Suprapubic skin (tissue), 4 donors: ENCODE results near the gene LMOD3. TPM values are rescaled to one million over a fixed set of nuclear protein-coding genes. Genes with fewer than 3 reads are reported as not detected.

Source experiments
- DNase-seq, 2 donors: peaks; one replicate each; pipeline ENCODE4 v3.0.0-alpha.2; 2019; ENCODE audit warnings: low spot score in 2 of 2
- H3K27ac ChIP-seq: fragments of 200-600 bp; sonication (generic); one replicate; pipeline ENCODE4 v1.5.1; 2019
- H3K27me3 ChIP-seq: fragments of 200-600 bp; sonication (generic); one replicate; pipeline ENCODE4 v1.5.1; 2019
- H3K36me3 ChIP-seq: fragments of 200-600 bp; sonication (generic); one replicate; pipeline ENCODE4 v1.5.1; 2019
- H3K4me1 ChIP-seq: fragments of 200-600 bp; sonication (generic); one replicate; pipeline ENCODE4 v1.5.1; 2019
- H3K4me3 ChIP-seq: fragments of 200-600 bp; sonication (generic); one replicate; pipeline ENCODE4 v1.5.1; 2019; ENCODE audit warnings: mild to moderate bottlenecking
- H3K9me3 ChIP-seq: fragments of 200-600 bp; sonication (generic); one replicate; pipeline ENCODE4 v1.5.1; 2019
- CTCF ChIP-seq, 2 donors: fragments of 200-600 bp in 1 of 2; fragments of 450-650 bp in 1 of 2; sonication (generic) in 1 of 2; IDR thresholded peaks; one replicate each; pipeline ENCODE4 v1.5.1; 2016 to 2019; ENCODE audit warnings: antibody characterized with exemption in 2 of 2, mild to moderate bottlenecking in 1 of 2, moderate library complexity in 1 of 2
- EP300 ChIP-seq: sonication (generic); formaldehyde crosslinking; IDR thresholded peaks from one replicate; pipeline ENCODE4 v1.6.1; 2017; ENCODE audit warnings: antibody characterized with exemption
- POLR2A ChIP-seq, 2 donors: fragments of 450-650 bp; IDR thresholded peaks; one replicate each; pipeline ENCODE4 v1.6.1; 2017; ENCODE audit warnings: antibody characterized with exemption in 2 of 2, mild to moderate bottlenecking in 2 of 2, moderate library complexity in 2 of 2
- POLR2AphosphoS5 ChIP-seq, 3 donors: sonication (generic); formaldehyde crosslinking; IDR thresholded peaks; one replicate each; pipeline ENCODE4 v1.6.1; 2017; ENCODE audit warnings: antibody characterized with exemption in 3 of 3
- WGBS: methylation state at CpG from one replicate; pipeline ENCODE4 v1.1.5; 2018; 5-methylcytosine and 5-hydroxymethylcytosine counted together
- total RNA-seq, 4 donors: library from RNA; depleted of rRNA; stranded (reverse); fragments of >200 nt; gene quantifications; one replicate each; pipeline ENCODE4 v1.1.0, GENCODE V29; 2016

LMOD3 gene
- total RNA-seq, 4 donors from 2014 or later: 0.40 TPM; not detected in 3

DNA sequence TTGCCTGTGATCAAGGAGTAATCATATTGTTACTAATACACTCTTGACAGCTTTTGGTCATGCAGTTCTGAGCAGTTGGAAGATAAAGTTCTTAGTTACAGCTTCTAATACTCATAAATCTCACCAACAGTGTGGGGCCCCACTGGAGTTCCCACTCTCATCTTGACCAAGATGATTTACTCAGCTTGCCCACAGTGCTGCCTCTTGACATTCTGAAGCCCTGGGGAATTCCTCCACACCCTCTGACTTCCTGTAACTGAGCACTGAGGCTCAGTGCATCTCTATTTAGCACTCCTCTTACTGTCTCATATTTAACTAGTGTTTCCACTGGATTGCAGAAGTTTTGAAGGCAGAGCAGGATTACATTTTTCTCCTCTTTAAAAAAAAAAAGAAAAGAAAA, 39.6 kb downstream of the LMOD3 start:
- Histone ChIP-seq H3K4me3 (no peak overlapping the region), H3K36me3 (no peaks in the 10 kb centered on the region), H3K27me3 (no peaks in the 10 kb centered on the region), H3K4me1 (peaks cover 79% of the 10 kb centered on the region), H3K27ac (peak overlapping the region; percentile 39), H3K9me3 (no peaks in the 10 kb centered on the region)
- no peak for TF ChIP-seq CTCF (IDR thresholded peaks at IDR 0.05)
- no peak for TF ChIP-seq POLR2AphosphoS5 (IDR thresholded peaks at IDR 0.05)
- DNase-seq: no peak

DNA sequence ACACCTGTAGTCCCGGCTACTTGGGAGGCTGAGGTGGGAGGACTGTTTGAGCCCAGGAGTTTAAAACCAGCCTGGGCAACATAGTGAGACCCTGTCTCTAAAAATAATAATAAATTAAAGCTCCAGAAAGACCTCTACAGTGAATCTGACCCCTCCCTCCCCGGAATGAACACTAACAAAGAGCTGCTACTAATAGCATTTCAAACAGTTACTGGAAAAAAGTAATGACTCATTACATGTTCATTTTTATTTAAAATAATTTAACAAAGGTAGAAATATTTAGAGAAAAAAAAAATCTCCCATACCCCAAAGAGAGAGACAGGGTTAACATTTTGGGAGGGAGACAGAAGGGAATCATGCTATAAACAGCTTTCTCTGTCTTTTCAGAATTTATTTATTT, 40.0 kb downstream of the LMOD3 start:
- Histone ChIP-seq H3K9me3 (no peaks in the 10 kb centered on the region), H3K27ac (peak overlapping the region; percentile 39), H3K4me1 (peaks cover 76% of the 10 kb centered on the region), H3K27me3 (no peaks in the 10 kb centered on the region), H3K4me3 (no peak overlapping the region), H3K36me3 (no peaks in the 10 kb centered on the region)
- TF ChIP-seq CTCF (IDR thresholded peaks at IDR 0.05): no peak
- TF ChIP-seq POLR2A (IDR thresholded peaks at IDR 0.05): no peak
- no peak for TF ChIP-seq EP300
- TF ChIP-seq POLR2AphosphoS5 (IDR thresholded peaks at IDR 0.05): no peak
- DNase-seq: no peak
- WGBS: 44% methylated on average over 2 of the region's 2 CpGs

DNA sequence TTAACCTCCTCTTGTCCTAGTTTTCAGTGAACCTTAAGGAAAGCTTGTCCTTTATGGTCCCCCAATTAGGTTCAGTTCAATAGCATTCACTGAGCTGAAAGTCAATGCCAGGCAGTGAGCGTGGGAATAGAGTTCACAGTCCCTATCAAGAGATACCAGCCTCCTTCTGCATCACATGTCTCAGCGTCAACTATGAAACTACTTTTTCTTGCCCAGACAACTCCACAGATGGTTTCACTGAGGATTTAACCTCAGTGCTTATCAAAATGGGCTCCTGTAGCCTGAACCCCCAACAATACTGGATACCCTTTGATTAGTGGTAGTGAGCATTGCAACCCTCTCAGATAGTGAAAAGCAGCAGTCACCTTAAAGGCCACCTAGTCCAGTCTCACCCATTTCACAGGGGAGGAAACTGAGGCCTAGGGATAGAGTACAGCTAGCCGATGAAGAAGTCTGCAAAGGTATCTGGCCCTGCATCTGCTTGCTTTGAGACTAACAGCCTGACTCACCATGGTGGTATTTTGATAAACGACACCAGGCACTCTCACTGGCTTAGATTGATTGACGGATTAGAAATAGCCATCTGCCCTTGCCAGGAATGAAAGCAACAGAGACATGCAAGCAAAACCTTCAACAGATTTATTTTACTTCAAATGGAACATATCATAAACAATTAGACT, 40.7 kb downstream of the LMOD3 start:
- Histone ChIP-seq H3K27me3 (no peaks in the 10 kb centered on the region), H3K9me3 (no peaks in the 10 kb centered on the region), H3K36me3 (no peaks in the 10 kb centered on the region), H3K4me1 (peaks cover 74% of the 10 kb centered on the region), H3K27ac (peak overlapping the region; percentile 39), H3K4me3 (no peak overlapping the region)
- TF ChIP-seq POLR2AphosphoS5 (IDR thresholded peaks at IDR 0.05) (no peak), POLR2A (IDR thresholded peaks at IDR 0.05) (no peak), CTCF (IDR thresholded peaks at IDR 0.05) (no peak), EP300 (no peak)
- DNase-seq: no peak
- WGBS: 51% methylated on average over 5 of the region's 5 CpGs

GRCh38 chr3:69080233-69080920, 42.0 kb downstream of the LMOD3 start, which contains the start of gene UBA3:
Gene UBA3 (minus strand): TSS chr3:69080365. CDS start chr3:69080353, 12 bp downstream.
- Histone ChIP-seq H3K4me1 (peaks cover 67% of the 10 kb centered on the region), H3K4me3 (peak within 1 kb of the TSS; percentile 80), H3K36me3 (no peaks in the 10 kb centered on the region), H3K27me3 (no peaks in the 10 kb centered on the region), H3K9me3 (no peaks in the 10 kb centered on the region), H3K27ac (peak within 1 kb of the TSS; percentile 87)
- no peak for TF ChIP-seq CTCF (IDR thresholded peaks at IDR 0.05)
- peak in 1 of 2 donors; percentile 25 for TF ChIP-seq POLR2A (IDR thresholded peaks at IDR 0.05)
- TF ChIP-seq POLR2AphosphoS5 (IDR thresholded peaks at IDR 0.05): peak in 1 of 3 donors; percentile 73
- no peak for TF ChIP-seq EP300
- DNase-seq: peak; percentile 95 to 96
- WGBS: 4% methylated on average over 36 of the region's 37 CpGs
